ENCODE measurements around the gene NGRN.

- TF ChIP-seq POLR2AphosphoS5 (IDR thresholded peaks at IDR 0.05; ENCODE audit: low read depth, low read length) (no peak), POLR2A (IDR thresholded peaks at IDR 0.05; ENCODE audit: low read depth, low read length) (no peak)
Measured at GRCh38 chr15:90240856-90241255, 24.6 kb upstream of the NGRN start.

Data from GM12892 (cell line).